CD1c-positive myeloid dendritic cell (primary cell): Measurements from ENCODE around the gene TC2N.
A peak's percentile ranks its signal among the peaks of the same experiment; 100 is the strongest.
"Not testable (repeated sequence)": the region's sequence is repeated elsewhere in the genome, so short reads cannot be mapped to it uniquely, and the experiment has no call there.

Source experiments
- DNase-seq: peaks from one replicate; pipeline ENCODE4 v3.0.0-alpha.2; 2016; ENCODE audit errors: extremely low spot score

TC2N gene

DNA sequence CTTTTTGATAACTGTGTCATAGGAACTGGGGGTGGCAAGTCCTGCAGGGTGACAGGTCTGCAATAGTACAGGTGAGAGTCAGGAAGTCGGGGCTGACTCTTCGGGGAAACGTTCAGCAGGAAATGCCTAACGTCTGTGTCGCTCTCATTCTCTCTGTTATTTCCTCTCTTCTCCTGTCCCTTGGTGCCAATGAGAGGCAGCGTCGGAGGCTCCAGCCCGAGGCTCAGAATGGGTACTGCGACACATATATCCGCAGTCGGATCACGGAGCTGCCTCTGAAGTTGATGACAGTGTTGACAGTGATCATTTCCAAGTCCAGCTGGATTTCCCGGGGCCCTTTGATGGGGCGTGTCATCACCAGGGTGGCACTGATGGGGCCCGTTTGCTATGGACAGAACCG lies 2.7 kb upstream of the TC2N start:
- DNase-seq, result peak; percentile 20

DNA sequence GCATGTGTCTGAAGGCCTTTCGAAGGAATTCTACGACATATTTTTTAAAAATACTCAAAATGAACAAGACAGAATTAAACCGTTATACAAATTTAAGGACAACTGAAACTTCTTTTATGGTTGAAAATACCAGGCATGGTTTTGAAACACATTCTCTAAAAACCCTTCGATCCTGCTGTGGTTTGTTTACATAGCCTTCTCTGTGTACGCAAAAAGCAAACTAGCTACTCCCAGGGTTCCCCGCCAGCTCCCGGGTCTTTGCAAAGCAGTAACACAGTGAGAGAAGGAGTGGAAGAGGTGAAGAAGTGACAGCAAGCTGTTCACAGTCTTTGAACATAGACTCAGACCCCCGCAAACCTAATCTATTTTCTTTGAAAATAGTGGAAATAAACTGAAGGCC lies 2.2 kb upstream of the TC2N start:
- no peak for DNase-seq

DNA sequence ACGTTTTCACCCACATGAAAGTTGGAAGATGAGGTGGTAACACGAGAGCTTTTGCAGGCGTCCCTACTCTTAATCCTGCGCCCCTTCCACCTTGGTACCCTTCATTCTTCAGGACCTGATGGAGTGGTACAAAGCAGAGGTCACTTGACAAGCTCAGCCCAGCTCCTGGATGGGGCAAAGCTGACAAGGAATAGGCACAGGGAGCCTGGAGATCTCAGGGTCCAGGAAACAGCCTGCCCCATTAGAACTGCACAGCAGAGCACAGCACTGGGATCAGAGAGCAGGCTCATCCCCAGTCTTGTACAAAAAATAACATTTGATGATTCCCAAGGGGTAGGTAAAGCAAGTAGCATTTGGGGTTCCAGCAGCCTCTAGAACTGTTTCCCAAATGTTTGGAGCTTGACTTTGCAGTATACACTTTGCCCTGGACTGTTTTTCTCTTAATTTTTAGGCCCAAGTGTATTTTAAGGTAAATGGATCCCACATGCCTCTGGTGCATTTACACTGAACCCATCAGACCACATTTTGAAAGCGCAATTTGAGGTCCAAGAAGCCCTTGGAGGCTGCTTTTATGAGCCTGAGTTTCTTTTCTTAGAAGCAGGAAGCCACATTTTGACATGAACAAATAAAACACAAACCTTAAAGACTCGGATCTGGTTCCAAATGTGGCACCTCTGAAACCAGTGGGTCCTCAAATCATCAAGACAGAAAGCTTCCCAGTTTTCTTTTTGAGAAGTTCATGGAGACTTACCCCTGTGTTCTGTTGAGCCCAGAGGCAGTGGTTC lies 633 bp downstream of the TC2N start:
- DNase-seq, result no peak

DNA sequence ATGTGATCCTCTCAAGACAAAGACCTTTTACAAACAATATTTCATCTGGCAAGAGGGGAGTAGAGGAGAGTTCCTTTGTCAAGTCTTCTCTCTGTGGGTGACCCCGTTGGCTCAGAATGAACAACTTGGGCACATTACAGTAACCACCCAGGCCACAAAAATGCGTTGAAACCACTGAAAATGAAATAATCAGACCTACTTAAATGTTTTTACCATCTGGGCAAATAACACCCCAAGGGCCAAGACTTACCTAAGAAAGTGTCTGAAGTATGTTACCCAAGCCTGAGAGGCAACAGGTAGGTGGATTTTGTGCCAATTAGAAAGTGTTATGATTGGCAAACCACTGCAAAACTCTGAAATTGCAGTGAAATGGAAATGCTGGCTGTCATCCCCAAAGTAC lies 1.3 kb downstream of the TC2N start:
- DNase-seq, result no peak

DNA sequence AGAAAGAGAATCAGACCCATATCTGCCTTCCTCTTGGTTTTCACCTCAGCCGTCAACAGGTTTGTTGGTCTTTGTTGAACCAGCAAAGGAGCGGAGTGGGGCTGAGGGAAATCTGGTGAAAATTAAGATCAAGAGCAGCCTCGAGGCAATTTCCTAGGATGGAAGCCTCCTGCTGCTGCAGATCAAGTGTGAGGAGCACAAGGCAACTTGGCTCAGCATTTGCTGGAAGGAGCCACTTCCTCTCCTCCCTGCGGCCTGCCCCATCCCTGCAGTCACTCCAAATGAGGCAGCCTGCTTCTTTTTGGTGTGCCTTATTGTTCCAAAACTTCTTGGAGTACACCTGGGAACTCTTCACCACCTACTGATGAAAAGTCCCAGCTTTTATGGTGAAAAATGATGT lies 4.9 kb downstream of the TC2N start:
- DNase-seq, result no peak

DNA sequence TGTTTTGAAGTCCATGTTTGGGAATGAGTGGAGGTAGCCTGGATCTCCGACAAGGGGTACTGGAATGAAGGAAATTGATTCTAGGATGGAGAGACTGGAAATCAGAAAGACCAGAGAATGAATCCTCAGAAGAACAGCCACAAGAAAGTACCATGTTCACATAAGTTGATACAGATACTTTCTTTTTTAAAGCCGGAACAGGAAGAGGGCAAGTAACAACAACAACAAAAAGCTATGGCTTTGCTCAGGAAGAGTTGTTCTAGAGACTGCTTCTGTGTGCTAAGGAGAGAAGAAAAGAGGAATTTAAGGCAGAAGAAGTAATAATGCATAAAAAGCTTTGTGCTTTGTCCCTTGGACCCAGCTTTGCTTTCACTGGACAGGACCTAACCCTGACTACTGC lies 6.2 kb downstream of the TC2N start:
- no peak for DNase-seq

DNA sequence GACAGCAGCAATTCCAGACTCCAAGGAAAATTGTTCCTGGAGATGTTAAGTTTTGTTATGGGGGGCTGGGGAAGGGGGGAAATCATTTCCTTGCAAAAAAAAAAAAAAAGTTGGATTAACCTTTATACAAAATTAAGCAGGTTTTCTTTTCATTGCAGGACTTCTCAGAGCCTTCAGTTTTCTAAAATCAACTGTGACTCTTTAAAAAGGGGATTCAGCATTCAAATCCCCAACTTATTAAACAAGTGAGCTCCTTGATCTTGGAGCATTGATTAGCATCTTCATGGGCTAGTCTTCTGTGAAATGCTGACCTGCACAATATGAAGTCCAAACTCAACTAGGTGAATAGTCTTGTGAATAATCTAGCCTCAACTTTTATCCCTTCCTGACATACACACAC lies 7.1 kb downstream of the TC2N start:
- DNase-seq, result no peak

DNA sequence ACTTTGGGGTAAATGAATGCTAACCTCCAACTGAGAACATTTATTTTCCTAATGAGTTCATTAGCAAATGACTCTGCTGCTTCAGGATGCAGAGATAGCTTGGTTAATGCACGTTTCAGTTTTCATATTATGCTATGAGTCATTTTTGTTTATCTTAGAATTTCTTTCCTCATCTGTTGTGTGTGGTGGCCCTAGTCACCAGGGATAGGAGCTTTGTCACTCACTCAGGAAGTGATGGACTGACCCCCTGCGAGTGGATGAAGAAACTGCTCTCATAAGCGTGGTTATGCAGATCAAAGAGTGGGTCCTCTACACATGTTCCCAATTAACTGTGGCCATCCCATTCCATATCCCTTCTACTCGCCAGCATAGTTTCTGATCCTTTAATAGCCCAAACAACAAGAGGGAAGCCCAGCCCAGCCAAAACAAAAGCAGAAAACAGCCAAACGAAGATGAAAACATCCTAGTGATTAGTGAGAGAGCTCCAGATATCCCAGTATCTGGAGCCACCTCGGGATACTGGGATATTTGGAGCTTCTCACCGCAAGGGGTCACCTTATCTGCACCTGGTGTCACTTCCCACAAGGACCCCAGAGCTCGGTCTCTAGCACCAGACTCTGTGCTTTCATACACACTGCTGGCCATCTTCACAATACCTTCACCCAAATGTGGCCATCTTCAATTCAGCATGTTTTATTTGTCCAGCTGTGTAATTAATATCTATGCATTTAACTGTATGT lies 8.6 kb downstream of the TC2N start:
- DNase-seq, result peak; percentile 7

DNA sequence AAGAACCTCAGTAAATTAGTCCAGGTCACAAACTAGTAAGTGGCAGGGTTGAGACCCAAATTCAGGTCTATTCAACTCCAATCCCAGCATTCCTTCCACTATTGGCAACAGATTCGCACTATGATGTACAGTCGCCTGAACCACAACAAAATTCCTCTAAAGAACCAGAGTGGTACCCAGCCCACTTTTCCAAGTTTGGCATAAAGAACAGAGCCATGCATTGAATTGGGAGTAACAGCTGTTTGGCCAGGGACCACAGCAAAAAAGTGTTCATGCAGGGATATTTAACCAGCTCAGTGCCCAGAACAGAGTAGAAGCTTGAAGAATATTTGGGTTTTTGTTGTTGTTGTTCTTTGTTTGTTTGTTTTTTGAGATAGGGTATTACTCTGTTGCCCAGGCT lies 9.7 kb downstream of the TC2N start:
- no peak for DNase-seq

DNA sequence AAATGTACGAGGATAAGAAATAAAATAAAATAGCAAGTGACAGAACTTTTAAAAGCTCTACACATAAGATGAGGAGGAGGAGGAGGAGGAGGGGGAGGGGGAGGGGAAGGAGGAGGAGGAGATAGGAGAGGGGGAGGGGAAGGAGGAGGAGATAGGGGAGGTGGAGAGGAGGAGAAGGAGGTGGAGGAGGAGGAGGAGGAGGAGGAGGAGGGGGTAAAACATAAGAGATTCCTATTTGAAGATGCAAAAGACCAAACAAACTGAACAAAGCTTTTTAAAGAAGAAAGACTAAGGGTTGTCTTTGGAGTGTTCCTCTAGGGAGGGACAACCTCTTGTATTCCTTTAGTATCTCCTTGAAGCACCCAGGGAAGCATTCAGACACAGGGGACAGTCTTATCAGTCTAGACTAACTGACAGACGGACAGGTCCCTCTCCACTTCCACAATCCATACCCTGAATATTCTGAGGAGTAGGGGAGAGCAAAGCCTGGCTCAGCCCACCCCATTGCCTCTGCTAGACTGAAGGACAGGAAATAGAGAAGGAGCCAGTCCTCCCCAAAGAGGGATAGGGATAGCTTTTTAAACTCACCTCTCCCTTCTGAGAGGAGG lies 12.9 kb downstream of the TC2N start:
- DNase-seq, result no peak

DNA sequence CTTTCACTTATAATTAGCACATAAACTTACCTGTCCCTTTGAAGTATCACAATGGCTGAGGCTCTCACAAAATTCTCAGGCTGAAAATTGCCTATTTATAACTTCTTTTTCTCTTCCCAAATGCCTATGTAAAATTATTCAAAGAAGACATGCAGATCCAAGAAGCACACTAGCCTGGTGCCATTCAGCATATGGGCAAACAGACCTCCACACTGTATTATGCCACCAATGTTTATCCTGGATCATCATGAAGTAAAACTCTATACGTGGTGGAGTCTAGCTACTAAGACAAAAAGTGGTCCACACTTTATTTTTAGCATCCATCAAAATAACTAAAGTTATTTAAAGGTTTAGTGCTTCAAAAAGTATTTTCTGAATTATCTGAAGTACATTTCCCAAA lies 15.8 kb downstream of the TC2N start:
- no peak for DNase-seq

DNA sequence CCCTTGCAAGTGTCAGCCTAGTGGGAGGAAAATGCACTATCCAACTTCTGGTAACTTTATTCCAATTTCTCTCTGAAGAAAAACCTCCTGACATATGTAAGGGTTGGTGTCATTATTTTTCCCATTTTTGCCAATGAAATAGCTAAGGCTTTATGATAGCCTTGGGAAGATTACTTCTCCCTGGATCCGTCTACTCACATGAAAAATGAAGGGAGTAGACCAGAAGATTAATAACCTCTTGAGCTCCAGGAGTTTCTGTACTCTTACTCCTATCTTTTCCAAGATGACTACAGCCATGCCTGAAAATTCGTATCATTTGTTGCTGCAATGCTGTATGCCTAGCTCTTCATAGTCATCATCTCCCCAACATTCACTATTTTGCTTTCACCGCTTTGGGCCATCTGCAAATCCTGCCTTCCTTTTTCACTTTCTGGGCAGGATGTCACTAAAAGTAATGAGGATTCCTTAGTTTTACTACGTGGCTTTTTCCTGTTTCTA lies 18.8 kb downstream of the TC2N start:
- DNase-seq, result no peak

DNA sequence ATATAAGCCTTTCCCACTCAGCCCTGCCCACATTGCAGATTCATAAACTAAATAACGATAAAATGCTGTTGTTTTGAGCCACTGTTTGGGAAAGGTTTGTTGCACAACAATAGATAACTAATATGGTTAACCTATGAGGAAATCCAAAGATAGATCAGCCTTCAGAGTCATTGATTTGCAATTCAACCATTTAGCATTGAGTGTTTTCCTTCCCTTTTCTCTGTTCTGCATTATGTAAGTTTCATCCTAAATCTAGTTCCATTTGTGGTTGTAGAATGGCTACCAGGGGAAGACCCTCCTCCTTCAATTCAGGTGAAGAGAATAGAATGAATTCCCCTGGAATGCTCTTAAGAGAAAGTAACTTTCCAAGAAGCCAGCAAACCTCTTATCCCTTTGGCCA lies 19.6 kb downstream of the TC2N start:
- DNase-seq, result no peak

DNA sequence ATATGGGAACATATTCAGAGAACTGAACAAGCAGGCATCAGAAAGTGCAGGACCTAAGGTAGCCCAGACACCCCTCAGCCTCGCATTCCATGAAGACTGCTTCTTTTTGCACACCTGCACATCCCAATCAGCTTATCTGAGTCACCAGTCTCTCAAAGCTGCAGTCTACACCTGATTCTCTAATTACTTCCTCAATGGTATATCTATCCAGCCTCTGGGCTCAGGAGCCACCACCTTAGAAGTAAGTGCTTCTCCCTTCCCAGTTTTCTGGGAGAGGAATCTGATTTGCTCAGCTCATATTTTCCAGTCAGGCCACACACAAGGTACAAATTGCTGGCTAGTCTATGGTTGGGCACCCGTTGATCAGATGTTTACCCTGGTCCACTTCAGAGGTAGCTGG lies 21.7 kb downstream of the TC2N start:
- no peak for DNase-seq

DNA sequence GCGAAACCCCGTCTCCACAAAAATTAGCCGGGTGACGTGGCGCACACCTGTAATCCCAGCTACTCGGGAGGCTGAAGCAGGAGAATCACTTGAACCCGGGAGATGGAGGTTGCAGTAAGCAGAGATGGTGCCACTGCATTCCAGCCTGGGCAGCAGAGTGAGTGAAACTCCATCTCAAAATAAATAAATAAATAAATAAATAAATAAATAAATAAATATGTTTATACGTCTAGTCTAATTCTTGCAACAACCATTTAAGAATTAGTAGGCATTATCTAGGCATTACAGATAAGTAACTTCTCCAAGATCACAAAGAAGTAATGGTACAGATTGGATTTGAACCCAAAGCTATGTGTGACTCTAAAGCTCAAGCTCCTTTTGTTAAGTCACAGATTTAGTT lies 22.3 kb downstream of the TC2N start:
- not testable (repeated sequence) for DNase-seq

DNA sequence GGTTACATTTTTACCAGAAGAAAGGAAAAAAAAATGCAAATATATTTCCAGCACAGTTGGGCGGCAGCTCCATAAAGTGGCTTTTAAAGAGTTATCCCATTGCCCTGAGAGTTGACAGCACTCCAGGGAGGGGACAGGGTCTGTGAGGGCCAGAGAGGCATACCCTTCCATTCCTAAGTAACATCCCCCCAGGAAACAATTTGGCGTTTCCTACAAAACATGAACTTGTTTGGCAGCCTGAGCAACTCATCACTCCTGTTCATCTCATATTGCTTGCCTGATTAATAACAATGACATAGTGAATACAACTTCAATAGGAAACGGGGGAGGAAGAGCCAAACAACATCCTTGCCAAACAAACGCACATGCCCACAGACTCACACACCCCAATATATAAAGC lies 23.3 kb downstream of the TC2N start:
- no peak for DNase-seq

DNA sequence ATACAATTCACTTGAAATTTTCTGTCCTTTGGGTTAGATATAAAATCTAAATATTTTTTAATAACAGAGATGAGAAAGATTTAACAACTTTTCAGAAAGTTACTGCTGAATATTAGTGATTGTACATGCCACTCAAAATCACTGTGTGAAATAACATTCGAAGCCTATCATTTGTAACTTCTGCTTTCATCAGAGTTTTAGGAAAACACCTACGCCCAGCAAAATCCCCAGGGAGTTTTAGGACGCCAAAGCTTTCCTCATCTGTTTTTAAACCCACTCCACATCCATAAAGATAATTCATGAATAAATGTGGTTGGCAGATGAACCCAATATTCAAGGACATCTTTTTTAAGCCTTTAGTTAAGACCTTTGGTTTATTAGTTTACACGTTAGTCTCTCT lies 23.9 kb downstream of the TC2N start:
- no peak for DNase-seq

DNA sequence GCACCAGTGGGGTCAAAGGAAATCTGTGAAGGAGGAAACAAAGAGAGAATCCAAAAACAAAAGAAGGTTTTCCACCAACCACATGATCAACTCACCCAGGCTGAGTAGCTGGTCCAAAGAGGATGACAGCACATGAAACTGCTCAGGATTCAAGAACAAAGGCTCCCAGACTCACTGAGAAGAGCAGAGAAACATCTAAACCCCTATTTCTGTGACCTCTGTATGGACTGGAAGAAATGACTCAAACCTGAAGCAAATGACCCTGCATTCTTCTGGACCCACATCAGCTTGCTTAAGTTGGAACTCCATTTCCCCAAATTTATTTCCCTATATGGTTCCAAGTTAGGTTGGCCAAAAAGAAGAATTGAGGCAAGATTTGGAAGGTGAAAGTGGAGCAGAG lies 26.3 kb downstream of the TC2N start:
- DNase-seq, result peak; percentile 10

DNA sequence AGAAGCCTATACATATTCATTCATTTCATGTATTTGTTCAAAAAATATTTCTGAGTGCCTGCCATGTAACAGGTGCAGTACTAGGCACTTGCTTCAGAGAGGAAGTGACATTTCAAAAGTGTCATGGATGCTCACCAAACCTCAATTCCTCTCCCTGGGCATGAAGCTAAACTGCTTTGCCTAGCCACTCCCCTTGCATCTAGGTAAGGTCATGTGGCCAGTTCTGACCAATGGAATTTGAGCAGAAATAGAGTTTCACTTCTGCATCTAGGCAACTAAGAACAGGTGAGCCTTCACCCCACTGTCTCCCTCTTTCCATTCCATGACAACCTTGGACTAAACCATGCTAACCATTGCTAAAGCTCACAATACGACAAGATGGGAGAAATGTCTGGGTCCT lies 27.6 kb downstream of the TC2N start:
- no peak for DNase-seq

DNA sequence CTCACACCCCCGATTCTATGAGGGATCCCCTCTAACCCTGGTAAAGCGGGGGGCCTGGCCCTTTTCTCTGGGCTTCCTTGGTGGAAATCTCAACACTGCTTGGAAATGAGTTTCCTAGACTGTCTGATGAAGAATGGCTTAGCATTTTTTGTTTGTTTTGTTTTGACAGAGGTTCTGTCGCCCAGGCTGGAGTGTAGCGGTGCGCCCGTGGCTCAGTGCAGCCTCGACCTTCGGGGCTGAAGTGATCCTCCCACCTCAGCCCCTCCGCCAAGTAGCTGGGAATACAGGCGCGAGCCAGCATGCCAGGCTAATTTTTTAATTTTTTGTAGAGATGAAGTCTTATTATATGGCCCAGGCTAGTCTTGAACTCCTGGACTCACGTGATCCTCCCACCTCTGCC lies 30.3 kb downstream of the TC2N start:
- no peak for DNase-seq

DNA sequence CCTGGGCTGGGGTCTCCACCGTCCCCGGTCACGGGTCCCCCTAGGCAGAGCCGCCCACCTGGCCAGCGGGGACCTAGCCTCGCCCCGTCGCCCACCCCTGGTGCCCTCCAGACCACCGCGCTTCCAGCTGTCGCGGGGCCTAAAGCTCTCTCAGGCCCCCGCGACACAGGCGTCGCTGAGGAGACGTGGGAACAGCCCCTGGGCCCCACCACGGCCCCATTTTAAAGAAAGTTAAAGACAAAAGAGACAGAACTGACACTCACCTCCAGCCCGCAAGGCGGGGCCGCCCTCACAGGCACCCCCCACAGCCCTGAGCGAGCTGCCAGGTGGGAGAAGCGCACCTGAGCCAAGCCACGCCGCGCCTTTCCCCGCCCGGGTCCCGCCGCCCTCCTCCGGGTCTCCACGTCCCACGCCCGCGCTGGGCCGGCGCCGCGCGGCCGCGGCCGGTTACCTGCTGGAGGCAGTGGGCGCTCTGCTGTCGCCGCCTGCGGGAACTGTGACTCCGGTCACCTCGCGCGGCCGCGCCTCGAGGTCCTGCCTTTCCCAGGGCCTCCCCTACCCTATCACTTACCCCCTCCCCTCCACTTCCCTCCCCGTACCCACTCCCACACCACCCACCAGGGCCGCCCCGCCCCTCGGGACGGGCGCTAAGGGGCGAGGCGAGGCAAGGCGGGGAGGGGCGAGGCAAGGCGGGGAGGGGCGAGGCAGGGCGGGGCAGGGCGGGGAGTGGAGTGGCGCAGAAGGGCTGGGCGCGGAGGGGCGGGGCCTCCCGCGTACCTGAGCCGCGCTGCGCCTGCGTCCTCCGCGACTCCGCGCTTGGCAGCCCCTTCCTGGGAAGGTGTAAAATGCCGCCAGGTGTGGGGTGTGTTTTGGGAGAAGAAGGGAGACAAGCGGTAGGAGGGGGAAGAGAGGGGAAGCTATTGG lies 31.2 kb downstream of the TC2N start:
- DNase-seq, result peak; percentile 74
